Heart left ventricle (tissue), 13 donors: Measurements from ENCODE around the gene THSD1.
"Not testable (repeated sequence)": the region's sequence is repeated elsewhere in the genome, so short reads cannot be mapped to it uniquely, and the experiment has no call there.

Source experiments
- POLR2A ChIP-seq, 2 donors: fragments of 450-650 bp; IDR thresholded peaks; one replicate each; pipeline ENCODE4 v1.6.1; 2017; ENCODE audit warnings: antibody characterized with exemption in 2 of 2, mild to moderate bottlenecking in 2 of 2, moderate library complexity in 2 of 2
- TF ChIP-seq, protein P1 (sequence below), 12 donors: fragments of 200-600 bp; sonication (generic) in 4 of 12; IDR thresholded peaks; one replicate each; pipeline versions ENCODE4 v1.5.0 to v1.8.0; 2018 to 2022; ENCODE audit warnings: antibody characterized with exemption in 12 of 12, mild to moderate bottlenecking in 5 of 12
- donor health status: ischemic (EF 13 %, LVEDD 7.1; RV severe dilation, severe dysfunction).
- donor health status: DM: no; HTN: yes; CAD: no.
- donor health status: DM: no; HTN: no; CAD: no.
- donor health status: ischemic (EF 25% LVEDD 6.9; RV normal size, moderate dysfunction).
- donor health status: ischemic (EF 25% LVEDD 5.7; RV mildly dilated, moderate dysfunction).
- donor health status: ischemic (EF 35%, LVEDD 5.7; RV mildly dilated, moderate dysfunction).
- donor health status: nonischemic (EF 11% LVEDD 7.7; RV severe dilation, severe dysfunction).
- donor health status: DM: yes; HTN: yes; CAD: no.
- donor health status: PGD.
- donor health status: ischemic (EF 29% LVEDD 5.4; RV normal size, mild dysfunction).
- donor health status: nonischemic (EF 23%, LVEDD 6.1; RV moderate dilation, normal function).

GRCh38 chr13:52408071-52408658, 2.2 kb upstream of the THSD1 start:
- TF ChIP-seq, protein P1, sequence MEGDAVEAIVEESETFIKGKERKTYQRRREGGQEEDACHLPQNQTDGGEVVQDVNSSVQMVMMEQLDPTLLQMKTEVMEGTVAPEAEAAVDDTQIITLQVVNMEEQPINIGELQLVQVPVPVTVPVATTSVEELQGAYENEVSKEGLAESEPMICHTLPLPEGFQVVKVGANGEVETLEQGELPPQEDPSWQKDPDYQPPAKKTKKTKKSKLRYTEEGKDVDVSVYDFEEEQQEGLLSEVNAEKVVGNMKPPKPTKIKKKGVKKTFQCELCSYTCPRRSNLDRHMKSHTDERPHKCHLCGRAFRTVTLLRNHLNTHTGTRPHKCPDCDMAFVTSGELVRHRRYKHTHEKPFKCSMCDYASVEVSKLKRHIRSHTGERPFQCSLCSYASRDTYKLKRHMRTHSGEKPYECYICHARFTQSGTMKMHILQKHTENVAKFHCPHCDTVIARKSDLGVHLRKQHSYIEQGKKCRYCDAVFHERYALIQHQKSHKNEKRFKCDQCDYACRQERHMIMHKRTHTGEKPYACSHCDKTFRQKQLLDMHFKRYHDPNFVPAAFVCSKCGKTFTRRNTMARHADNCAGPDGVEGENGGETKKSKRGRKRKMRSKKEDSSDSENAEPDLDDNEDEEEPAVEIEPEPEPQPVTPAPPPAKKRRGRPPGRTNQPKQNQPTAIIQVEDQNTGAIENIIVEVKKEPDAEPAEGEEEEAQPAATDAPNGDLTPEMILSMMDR (IDR thresholded peaks at IDR 0.05) = not testable (repeated sequence)
- not testable (repeated sequence) for TF ChIP-seq POLR2A (IDR thresholded peaks at IDR 0.05)
